Islet of Langerhans (tissue), 1 donor: ENCODE results near the gene DLGAP4.

Experiments
- FAIRE-seq: peaks from one replicate; lab custom pipeline; 2011; peaks lifted over from hg19 to GRCh38; lab: Jason Lieb, UNC

DLGAP4 gene

GRCh38 chr20:36384022-36384619 is 78.0 kb downstream of the DLGAP4 start:
- FAIRE-seq = no peak

DNA sequence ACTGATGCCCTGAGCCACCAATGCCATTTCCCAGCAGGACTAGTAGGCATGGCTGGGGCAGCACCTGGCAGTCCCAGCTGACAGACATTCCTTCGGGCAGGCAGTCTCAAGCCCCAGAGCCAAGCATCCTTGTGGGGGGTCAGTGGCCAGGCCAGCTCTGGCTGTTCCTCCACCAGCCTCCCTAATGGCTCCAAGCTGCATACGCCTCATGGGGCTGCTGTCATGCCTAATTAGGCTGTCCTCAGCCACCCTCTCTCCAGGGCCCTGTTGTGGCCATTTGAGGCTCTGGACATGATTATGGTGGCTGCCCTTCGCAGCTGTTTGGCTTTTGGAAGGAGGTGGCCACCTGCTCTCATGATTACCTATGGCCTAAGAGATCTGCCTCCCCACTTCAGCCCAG is 79.4 kb downstream of the DLGAP4 start:
- FAIRE-seq = no peak

GRCh38 chr20:36386236-36386635 is 80.1 kb downstream of the DLGAP4 start:
- FAIRE-seq = no peak

GRCh38 chr20:36390269-36390668 is 84.1 kb downstream of the DLGAP4 start:
- no peak for FAIRE-seq

DNA sequence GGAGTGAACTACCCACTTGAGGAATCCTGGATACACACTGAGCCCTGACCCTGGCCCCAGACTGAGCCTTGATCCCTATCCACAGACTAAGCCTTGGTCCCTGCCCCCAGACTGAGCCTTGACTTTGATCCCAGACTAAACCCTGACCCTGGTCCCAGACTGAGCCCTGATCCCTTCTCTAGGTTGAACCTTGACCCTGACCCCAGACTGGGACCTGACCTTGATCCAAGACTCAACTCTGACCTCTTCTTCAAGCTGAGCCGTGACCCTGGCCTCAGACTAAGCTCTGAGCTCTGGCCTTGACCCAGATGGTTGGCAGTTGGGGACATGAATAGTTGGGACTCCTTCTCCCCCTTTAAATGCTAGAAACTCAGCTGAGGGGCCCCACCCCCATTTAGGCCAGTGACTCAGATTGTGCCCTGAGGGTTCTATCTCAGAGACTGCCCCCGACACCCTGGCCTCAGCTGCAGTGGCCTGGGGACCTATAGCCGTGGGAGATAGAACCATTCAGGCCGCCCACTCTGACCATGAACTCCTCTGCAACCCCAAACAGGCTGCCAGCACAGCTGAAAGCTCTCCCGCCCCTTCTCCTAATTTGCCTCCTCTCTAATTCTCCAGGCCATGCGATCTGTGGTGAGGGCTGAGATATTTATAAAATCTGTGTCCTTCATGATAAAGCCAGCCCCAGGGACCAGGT is 84.7 kb downstream of the DLGAP4 start:
- FAIRE-seq = no peak

DNA sequence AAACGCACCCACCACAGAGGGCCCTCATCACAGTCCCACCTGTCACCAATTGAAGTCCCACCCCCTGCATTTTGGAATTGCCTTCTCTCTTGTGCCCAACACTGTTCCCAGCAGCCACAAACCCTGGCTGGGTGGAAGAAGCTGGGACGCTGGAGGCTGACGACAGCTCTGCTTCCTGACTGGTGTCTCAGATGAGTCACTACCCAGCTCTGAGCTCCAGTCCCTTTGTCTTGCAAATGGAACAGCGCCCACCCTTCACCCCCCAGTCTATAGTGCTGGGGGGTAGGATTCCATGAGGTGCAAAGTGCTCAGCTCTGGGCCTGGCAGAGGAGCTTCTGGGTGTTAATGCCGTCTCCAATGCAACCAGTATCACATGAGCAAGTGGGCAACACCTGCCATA is 85.3 kb downstream of the DLGAP4 start:
- FAIRE-seq = no peak

GRCh38 chr20:36391955-36392354 is 85.8 kb downstream of the DLGAP4 start:
- FAIRE-seq = no peak

GRCh38 chr20:36392989-36393388 is 86.8 kb downstream of the DLGAP4 start:
- FAIRE-seq = no peak

GRCh38 chr20:36394340-36394965 is 88.3 kb downstream of the DLGAP4 start:
- no peak for FAIRE-seq

DNA sequence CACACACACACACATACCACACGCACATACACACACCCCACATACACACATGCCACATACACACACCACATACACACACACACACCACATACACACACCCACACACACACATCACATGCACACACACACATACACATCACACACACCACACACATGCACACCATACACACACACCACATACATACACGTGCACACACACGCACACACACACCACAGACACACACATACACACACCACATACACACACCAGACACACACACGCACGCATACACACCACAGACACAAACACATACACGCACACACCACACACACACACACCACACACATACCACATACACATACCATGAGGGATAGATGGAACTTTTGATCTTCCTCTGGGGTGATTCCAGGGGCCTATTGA is 90.2 kb downstream of the DLGAP4 start:
- FAIRE-seq = no peak

- FAIRE-seq = no peak
Measured at GRCh38 chr20:36396847-36397630, 90.9 kb downstream of the DLGAP4 start.

- FAIRE-seq = no peak
Measured at GRCh38 chr20:36398515-36398914, 92.4 kb downstream of the DLGAP4 start.

GRCh38 chr20:36399147-36399968 is 93.2 kb downstream of the DLGAP4 start:
- FAIRE-seq = no peak

DNA sequence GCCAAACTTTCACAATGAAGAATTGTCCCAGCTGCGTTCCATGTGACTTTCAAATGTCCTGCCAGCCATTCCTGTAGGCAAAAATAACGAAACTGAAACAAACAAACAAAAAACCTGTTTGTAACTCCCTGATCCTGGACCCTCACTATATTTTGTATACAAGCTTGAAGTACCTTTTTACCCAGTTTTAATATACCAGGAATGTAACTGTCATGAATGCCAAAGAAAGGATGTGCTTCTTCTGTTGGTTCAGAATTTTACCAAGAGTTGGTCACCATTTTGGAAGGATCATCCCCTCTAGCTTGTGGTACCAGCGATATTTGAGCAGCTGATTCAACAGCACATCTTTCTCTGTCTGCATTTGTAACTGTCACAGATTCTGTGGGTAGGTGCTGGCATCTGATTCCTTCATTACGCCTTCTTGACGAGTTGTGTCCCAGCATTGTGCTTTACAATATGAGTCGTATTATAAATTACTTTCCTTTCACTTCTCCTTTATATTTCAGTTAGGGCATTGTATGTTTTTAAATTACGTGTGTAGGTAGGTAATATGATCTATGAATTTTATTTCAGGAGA is 93.9 kb downstream of the DLGAP4 start:
- FAIRE-seq = no peak

DNA sequence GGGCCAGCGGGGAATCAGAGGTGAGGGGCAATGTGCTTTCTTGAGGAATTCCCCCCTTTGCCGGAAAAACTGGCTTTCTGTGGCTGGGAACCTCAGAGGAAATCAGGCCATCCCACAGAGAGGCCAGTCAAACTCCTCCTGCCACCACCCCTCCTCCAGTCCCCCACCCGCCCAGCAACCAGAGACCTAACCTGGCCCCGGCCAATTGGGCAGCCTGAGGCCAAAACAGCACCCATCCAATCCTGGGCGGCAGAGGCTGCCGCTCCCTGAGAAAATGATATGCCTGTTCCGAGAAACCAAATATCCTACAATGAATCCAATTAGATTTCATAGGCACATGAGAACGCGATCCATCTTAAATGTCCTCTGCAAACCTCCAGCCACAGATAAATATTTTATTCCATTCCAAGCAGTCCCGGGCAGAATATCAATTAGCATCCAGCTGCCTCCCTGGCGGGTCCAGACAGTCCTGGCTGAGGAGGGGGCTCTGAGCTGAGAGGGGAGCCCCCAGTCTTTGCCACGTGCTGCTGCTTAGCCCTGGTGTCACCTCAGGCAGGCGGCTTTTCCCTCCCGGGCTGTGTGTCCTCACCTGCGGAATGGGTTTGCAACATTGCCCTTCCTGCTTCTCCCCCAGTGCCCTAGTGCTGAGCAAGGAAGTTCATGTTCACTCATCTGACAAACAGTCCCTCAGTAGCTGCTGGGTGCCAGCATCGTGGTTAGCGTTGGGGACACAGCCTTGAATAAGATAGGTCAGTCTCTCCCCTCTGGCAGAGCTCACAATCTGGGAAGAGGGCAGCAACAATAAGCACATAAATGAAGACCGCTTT is 95.0 kb downstream of the DLGAP4 start:
- FAIRE-seq = no peak

DNA sequence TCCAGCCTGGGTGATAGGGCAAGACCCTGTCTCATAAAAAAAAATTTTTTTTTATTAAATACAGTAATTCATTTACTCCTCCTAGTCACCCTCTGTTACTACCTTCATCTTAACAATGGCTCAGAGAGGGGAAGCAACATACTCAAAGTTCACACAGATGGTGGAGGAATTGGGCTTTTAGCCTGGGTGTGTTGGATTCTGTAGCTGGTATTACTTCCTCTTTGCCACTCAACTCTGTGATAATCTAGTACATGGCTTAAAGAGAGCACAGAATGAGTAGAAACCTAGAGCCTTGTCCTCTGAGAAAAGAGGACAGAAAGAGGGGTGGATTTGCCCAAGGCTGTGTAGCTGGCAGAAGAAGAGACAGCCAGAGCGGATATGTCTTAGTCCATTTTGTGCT is 96.6 kb downstream of the DLGAP4 start:
- no peak for FAIRE-seq

- no peak for FAIRE-seq
Measured at GRCh38 chr20:36404435-36404978, 98.4 kb downstream of the DLGAP4 start.

GRCh38 chr20:36405255-36405654 is 99.1 kb downstream of the DLGAP4 start:
- FAIRE-seq = no peak

DNA sequence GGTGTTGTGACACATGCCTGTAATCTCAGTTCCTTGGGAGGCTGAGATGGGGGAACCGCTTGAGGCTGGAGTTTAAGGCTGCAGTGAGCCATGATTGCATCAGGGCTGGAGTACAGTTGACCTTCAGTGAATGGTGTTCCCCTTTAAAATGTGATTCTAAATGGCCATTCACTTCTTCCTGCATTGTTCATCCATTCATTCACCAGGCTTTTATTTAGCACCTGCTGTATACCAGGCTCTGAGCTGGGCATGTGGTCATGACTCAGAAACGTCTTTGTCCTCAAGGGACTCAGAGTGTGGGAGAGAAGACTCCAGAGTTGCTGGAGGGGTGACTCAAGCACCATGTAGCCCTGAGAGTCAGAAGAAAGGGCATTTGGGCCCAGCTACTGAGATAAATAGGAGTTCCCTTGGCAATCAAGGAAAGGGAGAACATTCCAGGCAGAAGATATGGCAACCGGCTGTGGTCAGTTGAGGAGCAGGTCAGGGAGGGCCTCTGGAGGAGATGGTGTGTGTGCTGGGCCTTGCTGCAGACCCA is 101.1 kb downstream of the DLGAP4 start:
- FAIRE-seq = no peak

GRCh38 chr20:36408219-36408618 is 102.1 kb downstream of the DLGAP4 start:
- no peak for FAIRE-seq
